ENCODE measurements around the gene CPNE8. TPM values are rescaled to one million over a fixed set of nuclear protein-coding genes. Genes with fewer than 3 reads are reported as not detected.

CPNE8 gene
- total and polyA plus RNA-seq, 2 donors (not counting 1 experiment from before 2014, with no cell fraction given) = 1.5 to 1.6 TPM

DNA sequence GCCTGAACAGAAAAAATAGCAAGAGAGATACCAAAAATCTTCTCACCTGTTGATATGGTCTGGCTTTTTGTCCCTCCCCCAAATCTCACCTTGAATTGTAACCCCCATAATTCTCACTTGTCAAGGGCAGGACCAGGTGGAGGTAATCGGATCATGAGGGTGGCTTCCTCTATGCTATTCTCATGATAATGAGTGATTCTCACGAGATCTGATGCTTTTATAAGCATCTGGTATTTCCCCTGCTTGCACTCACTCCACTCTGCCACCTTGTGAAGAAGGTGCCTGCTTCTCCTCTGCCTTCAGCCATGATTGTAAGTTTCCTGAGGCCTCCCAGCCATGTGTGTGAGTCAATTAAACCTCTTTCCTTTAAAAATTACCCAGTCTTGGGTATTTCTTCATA lies 291.2 kb downstream of the CPNE8 start:
- Histone ChIP-seq H3K36me3 (replicated peaks in 1 of 2; ENCODE audit: control extremely low read depth in 1 of 2, control insufficient read depth in 1 of 2, extremely low read depth in 1 of 2, insufficient read depth in 2 of 2, low read length in 1 of 2) (no peaks in the 10 kb centered on the region), H3K27ac (ENCODE audit: low read length in 2 of 2) (no peak overlapping the region), H3K79me2 (ENCODE audit: control insufficient read depth, insufficient read depth, low read length) (no peaks in the 10 kb centered on the region), H3K4me2 (replicated peaks; ENCODE audit: low read depth, low read length, poor library complexity, severe bottlenecking) (no peak overlapping the region), H3K9ac (ENCODE audit: low read length) (no peak overlapping the region), H4K20me1 (ENCODE audit: control insufficient read depth, insufficient read depth, low read length, poor library complexity, severe bottlenecking) (no peaks in the 10 kb centered on the region), H3K27me3 (replicated peaks in 1 of 4; ENCODE audit: control extremely low read depth in 1 of 4, control insufficient read depth in 3 of 4, insufficient read depth in 4 of 4, low read length in 3 of 4) (no peaks in the 10 kb centered on the region), H2AFZ (ENCODE audit: insufficient read depth, low read depth, low read length, poor library complexity, severe bottlenecking) (no peak overlapping the region), H3K4me1 (ENCODE audit: control insufficient read depth in 2 of 2, insufficient read depth in 2 of 2, low read length in 2 of 2) (no peaks in the 10 kb centered on the region), H3K9me3 (ENCODE audit: control extremely low read depth in 1 of 3, control insufficient read depth in 2 of 3, insufficient read depth in 1 of 3, low read length in 2 of 3) (peaks cover 0 to 5% (median 0%) of the 10 kb centered on the region in 3 donors), H3K4me3 (ENCODE audit: control extremely low read depth in 1 of 5, extremely low read depth in 1 of 5, insufficient read depth in 1 of 5, low read depth in 2 of 5, low read length in 4 of 5) (no peak overlapping the region)
- CTCF ChIA-PET = no interaction called here
- Mint-ChIP-seq H3K9me3 (ENCODE audit: insufficient read depth) (peaks cover 2% of the 10 kb centered on the region), H3K4me3 (no peak overlapping the region), H3K4me1 (no peaks in the 10 kb centered on the region), H3K27me3 (no peaks in the 10 kb centered on the region), H3K27ac (no peak overlapping the region)
- intact Hi-C loops (cut with micrococcal nuclease) = no loop called here
- no peak for ATAC-seq (ENCODE audit: low read depth)
- WGBS (ENCODE audit: insufficient coverage) = 75% methylated on average over 1 of the region's 2 CpGs
- TF ChIP-seq, protein P1, sequence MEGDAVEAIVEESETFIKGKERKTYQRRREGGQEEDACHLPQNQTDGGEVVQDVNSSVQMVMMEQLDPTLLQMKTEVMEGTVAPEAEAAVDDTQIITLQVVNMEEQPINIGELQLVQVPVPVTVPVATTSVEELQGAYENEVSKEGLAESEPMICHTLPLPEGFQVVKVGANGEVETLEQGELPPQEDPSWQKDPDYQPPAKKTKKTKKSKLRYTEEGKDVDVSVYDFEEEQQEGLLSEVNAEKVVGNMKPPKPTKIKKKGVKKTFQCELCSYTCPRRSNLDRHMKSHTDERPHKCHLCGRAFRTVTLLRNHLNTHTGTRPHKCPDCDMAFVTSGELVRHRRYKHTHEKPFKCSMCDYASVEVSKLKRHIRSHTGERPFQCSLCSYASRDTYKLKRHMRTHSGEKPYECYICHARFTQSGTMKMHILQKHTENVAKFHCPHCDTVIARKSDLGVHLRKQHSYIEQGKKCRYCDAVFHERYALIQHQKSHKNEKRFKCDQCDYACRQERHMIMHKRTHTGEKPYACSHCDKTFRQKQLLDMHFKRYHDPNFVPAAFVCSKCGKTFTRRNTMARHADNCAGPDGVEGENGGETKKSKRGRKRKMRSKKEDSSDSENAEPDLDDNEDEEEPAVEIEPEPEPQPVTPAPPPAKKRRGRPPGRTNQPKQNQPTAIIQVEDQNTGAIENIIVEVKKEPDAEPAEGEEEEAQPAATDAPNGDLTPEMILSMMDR (IDR thresholded peaks at IDR 0.05) = no peak
- no peak for TF ChIP-seq EZH2 (IDR thresholded peaks at IDR 0.05; ENCODE audit: borderline replicate concordance, insufficient read depth, low read depth, low read length, poor library complexity, severe bottlenecking)
- DNase-seq = no peak
- POLR2A ChIA-PET = no interaction called here

DNA sequence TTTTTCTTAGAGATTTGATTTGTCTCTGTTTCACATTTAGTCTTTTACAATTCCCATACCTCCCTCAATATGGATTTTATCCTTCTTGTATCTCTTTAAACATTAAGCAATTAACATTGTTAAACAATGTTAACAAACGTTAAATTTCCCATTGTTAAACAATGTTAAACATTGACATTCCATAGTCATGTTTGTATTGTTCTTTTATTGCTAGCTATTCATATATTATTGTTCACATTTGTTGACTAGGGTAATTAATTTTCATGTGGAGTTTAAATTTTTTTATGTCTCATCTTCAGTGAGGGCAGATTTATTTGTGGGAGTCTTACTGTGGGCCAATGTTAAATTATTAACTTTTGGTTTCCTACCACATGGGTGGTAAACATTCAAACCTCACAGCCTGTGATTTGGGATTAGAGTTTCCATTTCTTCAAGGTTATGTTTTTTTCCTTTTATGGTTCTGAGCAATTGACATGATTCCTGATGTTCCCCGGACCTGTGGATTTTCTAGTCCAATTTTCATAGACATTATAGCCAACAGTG lies 294.5 kb downstream of the CPNE8 start:
- no peak overlapping the region for H2AFZ ChIP-seq (ENCODE audit: insufficient read depth, low read depth, low read length, poor library complexity, severe bottlenecking)
- ATAC-seq (ENCODE audit: low read depth) (no peak), DNase-seq (no peak)
- CTCF ChIA-PET = no interaction called here
- no peak overlapping the region for H3K9ac ChIP-seq (ENCODE audit: low read length)
- no peaks in the 10 kb centered on the region for H3K36me3 ChIP-seq (replicated peaks in 1 of 2; ENCODE audit: control extremely low read depth in 1 of 2, control insufficient read depth in 1 of 2, extremely low read depth in 1 of 2, insufficient read depth in 2 of 2, low read length in 1 of 2)
- H3K9me3 ChIP-seq (ENCODE audit: control extremely low read depth in 1 of 3, control insufficient read depth in 2 of 3, insufficient read depth in 1 of 3, low read length in 2 of 3) = peaks cover 0 to 5% (median 0%) of the 10 kb centered on the region in 3 donors
- no peaks in the 10 kb centered on the region for H4K20me1 ChIP-seq (ENCODE audit: control insufficient read depth, insufficient read depth, low read length, poor library complexity, severe bottlenecking)
- no peak for TF ChIP-seq EZH2 (IDR thresholded peaks at IDR 0.05; ENCODE audit: borderline replicate concordance, insufficient read depth, low read depth, low read length, poor library complexity, severe bottlenecking)
- TF ChIP-seq, protein P1 (IDR thresholded peaks at IDR 0.05) = no peak
- H3K79me2 ChIP-seq (ENCODE audit: control insufficient read depth, insufficient read depth, low read length) = no peaks in the 10 kb centered on the region
- no peaks in the 10 kb centered on the region for H3K27me3 ChIP-seq (replicated peaks in 1 of 4; ENCODE audit: control extremely low read depth in 1 of 4, control insufficient read depth in 3 of 4, insufficient read depth in 4 of 4, low read length in 3 of 4)
- H3K4me3 ChIP-seq (ENCODE audit: control extremely low read depth in 1 of 5, extremely low read depth in 1 of 5, insufficient read depth in 1 of 5, low read depth in 2 of 5, low read length in 4 of 5) = no peak overlapping the region
- Mint-ChIP-seq H3K27me3 (no peaks in the 10 kb centered on the region), H3K9me3 (ENCODE audit: insufficient read depth) (peaks cover 4% of the 10 kb centered on the region), H3K27ac (no peak overlapping the region), H3K4me3 (no peak overlapping the region), H3K4me1 (no peaks in the 10 kb centered on the region)
- no peaks in the 10 kb centered on the region for H3K4me1 ChIP-seq (ENCODE audit: control insufficient read depth in 2 of 2, insufficient read depth in 2 of 2, low read length in 2 of 2)
- H3K4me2 ChIP-seq (replicated peaks; ENCODE audit: low read depth, low read length, poor library complexity, severe bottlenecking) = no peak overlapping the region
- POLR2A ChIA-PET = no interaction called here
- intact Hi-C loops (cut with micrococcal nuclease) = no loop called here
- WGBS (ENCODE audit: insufficient coverage) = 100% methylated on average over 1 of the region's 2 CpGs
- H3K27ac ChIP-seq (ENCODE audit: low read length in 2 of 2) = no peak overlapping the region

All from B cell (primary cell).